IPS-15b (cell line): ENCODE measurements around the gene NID1.

Experiments
- H3K27me3 ChIP-seq: one replicate; pipeline ENCODE4 v1.6.1; 2013; ENCODE audit warnings: low read length; ENCODE audit not compliant: control insufficient read depth, insufficient read depth
- H3K36me3 ChIP-seq: one replicate; pipeline ENCODE4 v1.6.1; 2013; ENCODE audit warnings: low read length; ENCODE audit not compliant: control insufficient read depth, insufficient read depth
- H3K4me1 ChIP-seq: one replicate; pipeline ENCODE4 v1.6.1; 2013; ENCODE audit warnings: mild to moderate bottlenecking, low read length; ENCODE audit not compliant: control insufficient read depth, insufficient read depth
- H3K4me3 ChIP-seq: one replicate; pipeline ENCODE4 v1.5.1; 2013; ENCODE audit warnings: low read depth, low read length
- H3K9ac ChIP-seq: one replicate; pipeline ENCODE4 v1.6.1; 2013; ENCODE audit warnings: low read depth, mild to moderate bottlenecking, low read length
- H3K9me3 ChIP-seq: one replicate; pipeline ENCODE4 v1.6.1; 2013; ENCODE audit warnings: mild to moderate bottlenecking, low read length; ENCODE audit not compliant: control insufficient read depth, insufficient read depth

The NID1 gene

DNA sequence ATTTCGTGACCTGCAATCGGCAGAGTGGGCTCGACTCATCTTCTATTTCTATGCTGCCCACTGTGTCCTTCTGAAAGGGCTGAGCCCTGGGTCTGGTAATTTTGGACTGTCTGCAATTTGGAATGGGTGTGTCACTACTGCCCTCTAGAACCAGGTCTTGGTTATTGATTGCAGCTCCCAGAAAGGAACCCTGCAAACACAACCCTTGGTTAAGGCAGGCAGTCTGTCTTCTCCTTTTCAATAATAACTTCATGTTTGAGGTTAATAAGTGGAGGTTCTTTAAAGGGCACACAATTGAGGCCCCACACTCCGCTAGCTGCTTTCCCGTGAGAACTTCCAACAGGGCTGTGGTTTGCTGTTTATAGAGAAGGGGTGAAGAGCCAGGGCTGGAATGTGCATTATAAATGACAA is 118.3 kb downstream of the NID1 start:
- H3K4me3 ChIP-seq: no peak overlapping the region
- no peaks in the 10 kb centered on the region for H3K9me3 ChIP-seq
- H3K4me1 ChIP-seq: no peaks in the 10 kb centered on the region
- H3K27me3 ChIP-seq: no peaks in the 10 kb centered on the region
- no peak overlapping the region for H3K9ac ChIP-seq
- no peaks in the 10 kb centered on the region for H3K36me3 ChIP-seq

DNA sequence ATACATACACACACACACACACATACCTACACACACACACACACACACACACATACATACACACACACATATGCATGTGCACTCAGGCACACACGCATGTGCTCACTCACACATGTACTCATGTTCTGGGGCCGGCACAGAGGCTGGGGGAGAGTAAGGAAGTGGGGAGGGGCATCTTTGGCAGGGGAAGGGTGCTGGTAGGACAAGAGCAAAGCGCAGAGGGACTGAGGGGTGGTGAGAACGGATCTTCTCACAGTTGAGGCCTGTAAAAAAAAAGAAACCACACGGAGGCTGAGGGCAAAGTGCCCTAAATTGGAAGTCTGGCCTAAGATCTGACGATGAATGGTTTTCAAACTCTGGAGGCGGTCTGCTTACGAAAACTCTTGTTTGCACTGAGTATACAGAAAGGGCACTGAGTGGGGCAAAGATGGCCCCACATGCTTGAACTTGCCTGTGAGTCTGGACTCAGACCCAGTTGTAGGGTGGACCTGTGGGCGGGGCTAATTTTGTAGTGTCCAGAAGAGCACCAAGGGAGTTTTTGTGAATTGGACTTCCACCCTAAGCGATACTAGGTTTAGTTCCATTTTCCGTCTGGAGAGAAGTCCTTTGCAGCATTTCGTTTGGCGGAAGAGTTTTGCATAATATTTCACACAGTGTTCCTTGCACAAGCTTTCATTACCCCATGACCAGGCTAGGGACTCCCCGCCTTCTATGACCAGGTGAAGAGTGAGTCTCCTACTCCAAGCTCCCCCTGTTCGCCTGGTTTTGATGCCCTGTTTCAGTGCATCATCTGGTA is 118.9 kb downstream of the NID1 start:
- Histone ChIP-seq H3K4me1 (no peaks in the 10 kb centered on the region), H3K9me3 (no peaks in the 10 kb centered on the region), H3K4me3 (no peak overlapping the region), H3K9ac (no peak overlapping the region), H3K36me3 (no peaks in the 10 kb centered on the region), H3K27me3 (no peaks in the 10 kb centered on the region)

DNA sequence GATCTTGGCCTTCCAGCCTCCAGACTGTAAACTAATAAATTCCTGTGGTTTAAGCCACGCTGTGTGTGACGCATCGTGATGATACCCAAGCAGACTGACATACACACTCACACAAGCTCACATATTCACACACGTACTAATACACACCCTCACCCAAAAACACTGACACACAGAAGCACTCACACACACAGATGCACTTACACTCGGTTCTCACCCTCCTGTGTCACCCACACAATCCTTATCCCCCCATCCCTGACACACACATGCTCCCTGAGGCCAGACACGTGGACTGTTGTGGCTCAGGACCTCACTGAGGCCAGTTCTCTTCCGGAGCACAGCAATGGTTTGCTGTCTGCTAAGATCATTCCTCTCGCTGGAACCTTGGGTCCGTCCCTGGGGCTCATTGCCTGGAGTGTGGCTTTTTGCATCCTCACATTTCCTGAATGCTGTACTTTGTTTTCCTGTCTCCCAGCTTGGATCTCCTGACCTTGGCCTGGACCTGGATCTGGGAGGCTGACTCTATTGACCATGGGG is 121.2 kb downstream of the NID1 start:
- Histone ChIP-seq H3K4me1 (no peaks in the 10 kb centered on the region), H3K27me3 (no peaks in the 10 kb centered on the region), H3K36me3 (no peaks in the 10 kb centered on the region), H3K9me3 (no peaks in the 10 kb centered on the region), H3K4me3 (no peak overlapping the region), H3K9ac (no peak overlapping the region)

DNA sequence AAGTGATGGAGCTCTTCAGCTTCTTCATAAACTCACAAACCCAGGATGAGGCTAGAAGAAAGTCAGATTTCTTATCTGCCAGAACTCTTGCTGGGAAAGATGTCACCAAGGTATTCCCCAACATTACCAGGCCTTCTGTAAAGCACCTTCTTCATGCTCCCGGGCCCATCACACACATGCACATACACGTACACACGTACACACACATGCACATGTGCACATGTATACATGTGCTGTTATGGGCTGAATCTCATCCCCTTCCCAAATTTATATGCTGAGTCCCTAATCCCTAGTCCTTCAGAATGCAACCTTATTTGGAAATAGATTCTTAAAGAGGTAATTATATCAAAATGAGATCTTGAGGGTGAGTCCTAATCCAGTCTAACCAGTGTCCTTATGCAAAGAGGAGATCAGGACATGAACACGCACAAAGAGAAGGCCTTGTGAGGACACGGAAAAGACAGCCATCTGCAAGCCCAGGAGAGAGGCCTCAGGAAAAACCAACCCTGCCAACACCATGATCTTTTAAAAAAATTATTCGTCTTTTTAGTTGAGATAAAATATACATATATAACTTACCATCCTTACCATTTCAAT is 121.8 kb downstream of the NID1 start:
- H3K36me3 ChIP-seq: no peaks in the 10 kb centered on the region
- H3K27me3 ChIP-seq: no peaks in the 10 kb centered on the region
- no peaks in the 10 kb centered on the region for H3K4me1 ChIP-seq
- H3K9ac ChIP-seq: no peak overlapping the region
- H3K4me3 ChIP-seq: no peak overlapping the region
- H3K9me3 ChIP-seq: no peaks in the 10 kb centered on the region

DNA sequence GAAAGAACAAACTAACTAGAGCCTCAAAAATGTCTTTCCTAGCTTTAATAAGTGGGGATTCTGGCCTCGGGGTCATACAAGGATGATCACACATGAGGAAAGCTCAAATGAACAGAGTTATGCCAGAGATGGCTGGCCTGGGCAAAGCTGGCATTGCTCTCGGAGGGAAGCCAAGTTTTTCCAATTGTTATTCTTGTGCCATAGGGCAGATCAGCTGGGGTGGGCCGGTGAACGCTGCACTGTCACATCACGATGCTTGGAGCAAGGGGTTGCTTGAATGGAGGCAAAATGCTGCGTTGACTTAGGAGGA is 122.3 kb downstream of the NID1 start:
- Histone ChIP-seq H3K4me3 (no peak overlapping the region), H3K4me1 (no peaks in the 10 kb centered on the region), H3K9ac (no peak overlapping the region)

DNA sequence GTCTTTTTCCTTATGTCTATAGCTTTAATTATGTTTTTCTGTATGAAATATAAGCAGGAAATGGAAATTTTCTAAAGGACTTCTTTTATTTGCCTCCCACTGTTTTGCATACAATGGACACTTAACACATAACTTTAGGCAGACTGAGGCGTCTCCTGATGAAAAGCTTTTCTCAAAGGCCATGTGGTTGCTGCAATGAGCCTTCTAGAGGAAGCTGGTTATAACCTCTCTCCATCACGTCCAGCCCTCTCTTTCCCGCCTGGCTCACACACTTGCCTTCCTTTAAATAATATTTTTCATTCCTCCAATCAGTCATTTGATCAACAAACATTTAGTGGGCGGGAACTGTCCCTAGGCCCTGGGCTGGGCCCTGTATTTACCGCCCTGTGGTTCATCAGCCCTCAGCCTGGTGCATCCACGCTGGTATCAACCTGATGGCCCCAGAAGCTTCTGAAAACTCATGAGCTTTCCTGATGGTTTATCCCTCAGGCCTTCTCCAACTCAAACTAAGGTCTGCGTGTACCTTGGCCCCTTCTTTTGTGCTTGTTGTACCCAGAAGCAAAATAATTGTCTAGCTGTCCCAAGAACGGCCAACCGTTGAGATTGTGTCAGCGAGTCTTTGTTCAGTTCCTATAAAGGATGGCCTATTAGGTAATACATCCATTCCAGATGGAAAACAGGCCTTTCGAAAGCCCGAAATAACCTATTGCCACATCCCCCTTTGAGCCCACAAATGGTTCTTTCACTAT is 122.8 kb downstream of the NID1 start:
- H3K36me3 ChIP-seq: no peaks in the 10 kb centered on the region
- no peaks in the 10 kb centered on the region for H3K9me3 ChIP-seq
- no peaks in the 10 kb centered on the region for H3K27me3 ChIP-seq
- H3K4me3 ChIP-seq: no peak overlapping the region
- no peak overlapping the region for H3K9ac ChIP-seq
- H3K4me1 ChIP-seq: no peaks in the 10 kb centered on the region

More for the DNA sequence above, 122.3 kb downstream of the NID1 start:
- Histone ChIP-seq H3K9me3 (no peaks in the 10 kb centered on the region), H3K27me3 (no peaks in the 10 kb centered on the region), H3K36me3 (no peaks in the 10 kb centered on the region)

DNA sequence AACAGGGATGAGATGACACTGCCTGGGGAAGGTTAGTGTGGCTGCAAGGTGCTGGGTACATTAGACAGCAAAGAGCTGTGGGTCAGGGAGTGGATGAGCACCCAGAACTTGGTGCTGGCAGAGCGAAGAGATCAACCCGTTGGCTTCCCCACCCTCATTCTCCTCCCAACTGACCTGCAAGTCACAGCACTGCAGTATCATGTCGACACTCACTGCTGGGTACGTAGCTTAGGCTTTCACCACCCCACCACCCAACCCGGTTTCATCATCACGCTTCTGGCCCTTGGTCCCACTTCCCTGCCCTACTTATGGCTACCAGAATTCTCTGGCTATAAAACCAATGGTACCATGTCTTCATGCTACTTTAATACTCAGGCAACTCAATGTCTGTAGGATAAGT is 124.6 kb downstream of the NID1 start:
- Histone ChIP-seq H3K36me3 (no peaks in the 10 kb centered on the region), H3K27me3 (no peaks in the 10 kb centered on the region), H3K9ac (no peak overlapping the region)

DNA sequence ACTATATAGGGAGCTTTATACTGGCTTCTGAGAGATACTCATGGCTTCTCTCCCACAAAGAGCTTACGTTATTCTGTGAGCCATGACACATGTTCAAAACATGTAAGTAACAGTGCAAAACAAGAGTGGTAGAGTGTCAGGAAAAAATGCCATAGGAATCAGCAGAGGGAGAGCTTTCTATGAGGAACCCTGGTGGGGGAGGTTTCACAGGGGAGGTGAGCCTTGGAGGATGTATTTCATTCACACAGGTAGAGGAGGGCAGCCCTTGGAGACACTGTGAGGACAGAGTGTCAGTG is 125.5 kb downstream of the NID1 start:
- no peaks in the 10 kb centered on the region for H3K9me3 ChIP-seq
- no peaks in the 10 kb centered on the region for H3K4me1 ChIP-seq
- no peak overlapping the region for H3K4me3 ChIP-seq

More for the DNA sequence above, 124.6 kb downstream of the NID1 start:
- no peak overlapping the region for H3K4me3 ChIP-seq
- no peaks in the 10 kb centered on the region for H3K9me3 ChIP-seq
- H3K4me1 ChIP-seq: no peaks in the 10 kb centered on the region

DNA sequence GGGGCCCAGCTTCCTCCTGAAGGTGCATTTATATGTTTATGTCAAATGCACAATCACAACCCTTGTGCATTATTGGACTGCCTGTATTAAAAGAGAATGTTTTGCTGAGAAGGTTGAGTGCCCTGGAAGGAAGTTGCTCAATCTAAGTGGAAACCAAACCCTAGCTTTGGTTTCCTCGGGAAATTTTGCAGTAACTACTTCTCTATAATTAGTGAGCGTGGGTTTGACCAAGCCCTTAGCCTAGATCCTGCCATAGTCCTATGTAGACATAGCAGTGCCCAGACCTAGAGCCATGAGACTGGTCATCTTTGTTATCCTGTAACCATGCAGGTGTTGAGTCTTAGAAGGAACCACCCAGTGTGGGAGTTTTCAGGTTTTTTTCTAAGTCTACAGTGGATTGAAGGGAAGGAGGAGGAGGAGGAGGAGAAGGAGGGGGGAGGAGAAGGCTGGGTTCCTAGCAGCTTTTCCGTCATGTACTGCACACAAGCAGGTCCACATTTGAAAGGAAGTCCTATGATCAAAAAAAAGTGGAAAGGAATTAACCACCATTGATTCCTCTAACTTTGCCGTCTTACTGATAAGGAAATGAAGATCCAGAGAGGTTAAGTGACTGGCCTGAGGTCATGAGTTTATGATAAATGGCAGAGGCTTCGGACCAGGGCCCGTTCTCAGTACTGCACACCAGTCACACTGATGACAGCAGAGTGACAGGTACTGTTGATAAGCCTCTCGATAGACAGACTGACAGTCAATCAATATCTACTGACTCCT is 126.0 kb downstream of the NID1 start:
- Histone ChIP-seq H3K9me3 (no peaks in the 10 kb centered on the region), H3K27me3 (no peaks in the 10 kb centered on the region), H3K4me1 (no peaks in the 10 kb centered on the region), H3K36me3 (no peaks in the 10 kb centered on the region), H3K4me3 (no peak overlapping the region), H3K9ac (no peak overlapping the region)

More for the DNA sequence above, 125.5 kb downstream of the NID1 start:
- no peaks in the 10 kb centered on the region for H3K27me3 ChIP-seq
- no peaks in the 10 kb centered on the region for H3K36me3 ChIP-seq
- no peak overlapping the region for H3K9ac ChIP-seq

DNA sequence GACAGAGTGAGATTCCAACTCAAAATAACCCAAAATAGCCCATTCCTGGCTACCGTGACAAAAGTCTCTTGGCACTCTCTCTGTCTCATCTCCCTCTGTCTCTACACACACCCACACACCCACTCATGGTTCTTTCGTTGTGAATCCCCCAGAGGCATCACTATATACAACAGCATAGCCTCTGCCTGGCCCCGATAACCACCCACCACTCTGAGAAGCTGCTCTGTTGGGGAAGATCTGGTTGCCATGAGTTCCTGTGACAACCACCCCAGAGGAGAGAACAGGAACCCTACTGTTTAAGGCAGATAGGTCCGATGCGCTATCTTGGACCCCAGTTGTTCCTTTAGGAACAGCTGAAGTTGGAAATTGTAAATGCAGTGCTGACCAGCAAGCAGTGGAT is 127.8 kb downstream of the NID1 start:
- no peaks in the 10 kb centered on the region for H3K4me1 ChIP-seq
- no peaks in the 10 kb centered on the region for H3K27me3 ChIP-seq
- no peak overlapping the region for H3K9ac ChIP-seq
- no peak overlapping the region for H3K4me3 ChIP-seq
- no peaks in the 10 kb centered on the region for H3K9me3 ChIP-seq
- H3K36me3 ChIP-seq: no peaks in the 10 kb centered on the region
